Mesenchymal stem cell (in vitro differentiated cells and primary cell): ENCODE results near the gene NEGR1.

Experiments used
- DNase-seq: peaks from one replicate; pipeline ENCODE4 v3.0.0-alpha.2; 2013
- H2AFZ ChIP-seq: one replicate; pipeline ENCODE4 v1.6.1; 2013; ENCODE audit warnings: low read depth, mild to moderate bottlenecking, control low read depth, inconsistent platforms, low read length, moderate library complexity
- H2AK5ac ChIP-seq: 2 replicates; pipeline ENCODE4 v1.6.1; 2013; ENCODE audit warnings: low read length, moderate library complexity, mild to moderate bottlenecking, inconsistent platforms; ENCODE audit not compliant: severe bottlenecking
- H2BK120ac ChIP-seq: one replicate; pipeline ENCODE4 v1.6.1; 2013; ENCODE audit warnings: low read depth, mild to moderate bottlenecking, inconsistent platforms, low read length, moderate library complexity
- H2BK12ac ChIP-seq, 2 experiments: one replicate each; pipeline ENCODE4 v1.6.1; 2013; ENCODE audit warnings: inconsistent platforms in 2 of 2, low read length in 2 of 2, mild to moderate bottlenecking in 2 of 2, moderate library complexity in 2 of 2, control low read depth in 1 of 2
- H2BK15ac ChIP-seq: one replicate; pipeline ENCODE4 v1.6.1; 2013; ENCODE audit warnings: mild to moderate bottlenecking, low read depth, inconsistent platforms; ENCODE audit not compliant: poor library complexity, severe bottlenecking
- H2BK5ac ChIP-seq: 2 replicates; pipeline ENCODE4 v1.6.1; 2013; ENCODE audit warnings: low read depth, mild to moderate bottlenecking, low read length, control low read depth, inconsistent platforms; ENCODE audit not compliant: poor library complexity, severe bottlenecking
- H3K14ac ChIP-seq, 2 experiments: one replicate each; pipeline ENCODE4 v1.6.1; 2013; ENCODE audit warnings: inconsistent platforms in 2 of 2, low read length in 2 of 2, control low read depth in 1 of 2, mild to moderate bottlenecking in 1 of 2, moderate library complexity in 1 of 2
- H3K18ac ChIP-seq, 2 experiments: one replicate each; pipeline ENCODE4 v1.6.1; 2013; ENCODE audit warnings: inconsistent platforms in 2 of 2, low read length in 2 of 2, control low read depth in 1 of 2, low read depth in 1 of 2, mild to moderate bottlenecking in 1 of 2
- H3K23ac ChIP-seq, 2 experiments: one replicate each; pipeline ENCODE4 v1.6.1; 2013; ENCODE audit warnings: inconsistent platforms in 2 of 2, low read length in 2 of 2, mild to moderate bottlenecking in 2 of 2, moderate library complexity in 2 of 2, control low read depth in 1 of 2
- H3K27ac ChIP-seq: 2 replicates; pipeline ENCODE4 v1.5.1; 2013; ENCODE audit warnings: mild to moderate bottlenecking, moderate library complexity, low read length, control low read depth, inconsistent platforms; ENCODE audit not compliant: poor library complexity, severe bottlenecking
- H3K27me3 ChIP-seq, 2 experiments: 2 replicates each; pipeline versions ENCODE4 v1.6.1 to v1.7.0; 2013; ENCODE audit warnings: low read length in 2 of 2, mild to moderate bottlenecking in 2 of 2, moderate library complexity in 2 of 2, control low read depth in 1 of 2, inconsistent platforms in 1 of 2; ENCODE audit not compliant: control insufficient read depth in 1 of 2, insufficient read depth in 1 of 2
- H3K36me3 ChIP-seq, 2 experiments: 2 replicates each; pipeline versions ENCODE4 v1.6.1 to v1.7.0; 2013; ENCODE audit warnings: low read length in 2 of 2, control low read depth in 1 of 2, inconsistent platforms in 1 of 2, low read depth in 1 of 2, mild to moderate bottlenecking in 1 of 2; ENCODE audit not compliant: insufficient read depth in 2 of 2, control insufficient read depth in 1 of 2
- H3K4ac ChIP-seq, 2 experiments: one replicate each; pipeline ENCODE4 v1.6.1; 2013; ENCODE audit warnings: inconsistent platforms in 2 of 2, low read length in 2 of 2, mild to moderate bottlenecking in 2 of 2, moderate library complexity in 2 of 2, control low read depth in 1 of 2, low read depth in 1 of 2
- H3K4me1 ChIP-seq: 2 replicates; pipeline ENCODE4 v1.6.1; 2013; ENCODE audit warnings: low read depth, low read length, control low read depth; ENCODE audit not compliant: control insufficient read depth, insufficient read depth
- H3K4me2 ChIP-seq: 2 replicates; pipeline ENCODE4 v1.6.1; 2013; ENCODE audit warnings: low read length, mild to moderate bottlenecking, inconsistent platforms; ENCODE audit not compliant: poor library complexity, severe bottlenecking
- H3K4me3 ChIP-seq, 2 experiments: 2 replicates each; pipeline versions ENCODE4 v1.5.1 to v1.7.0; 2013; ENCODE audit warnings: low read length in 2 of 2, mild to moderate bottlenecking in 2 of 2, control low read depth in 1 of 2, low read depth in 1 of 2; ENCODE audit not compliant: insufficient read depth in 1 of 2
- H3K79me1 ChIP-seq: replicated peaks from 2 replicates; pipeline ENCODE4 v1.6.1; 2013; ENCODE audit warnings: mild to moderate bottlenecking, control low read depth, low read length, inconsistent platforms; ENCODE audit not compliant: poor library complexity, severe bottlenecking
- H3K9ac ChIP-seq: 2 replicates; pipeline ENCODE4 v1.7.0; 2013; ENCODE audit warnings: mild to moderate bottlenecking, low read length, moderate library complexity
- H3K9me3 ChIP-seq: 2 replicates; pipeline ENCODE4 v1.7.0; 2013; ENCODE audit warnings: mild to moderate bottlenecking, low read length; ENCODE audit not compliant: control insufficient read depth
- H4K8ac ChIP-seq: one replicate; pipeline ENCODE4 v1.6.1; 2013; ENCODE audit warnings: inconsistent platforms, mild to moderate bottlenecking, low read length, moderate library complexity
- H4K91ac ChIP-seq: one replicate; pipeline ENCODE4 v1.6.1; 2013; ENCODE audit warnings: mild to moderate bottlenecking, low read length, inconsistent platforms
- whole genome bisulfite sequencing: methylation state at CpG from one replicate; pipeline ENCODE4 v1.1.7; 2013; ENCODE audit warnings: mixed read lengths; 5-methylcytosine and 5-hydroxymethylcytosine counted together

Gene NEGR1

DNA sequence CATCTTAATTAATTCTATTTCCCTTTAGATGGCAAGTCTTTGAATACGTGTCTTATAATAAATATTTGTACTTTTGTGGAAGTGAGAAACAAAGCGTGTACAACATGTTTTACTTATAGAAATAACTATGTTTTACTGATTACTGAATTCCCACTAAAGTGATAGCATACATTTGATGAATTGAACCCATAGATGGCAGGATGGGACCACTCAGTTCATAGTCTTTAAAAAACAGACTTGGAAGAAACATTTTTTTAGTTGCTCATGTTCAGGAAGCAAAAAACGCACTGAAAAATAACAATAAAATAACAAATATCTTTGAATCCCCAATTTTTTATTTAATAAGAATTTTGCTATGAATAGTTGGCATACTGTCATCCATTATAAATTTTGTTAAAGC lies 694.4 kb downstream of the NEGR1 start:
- H3K4ac ChIP-seq: no peak overlapping the region
- no peak overlapping the region for H2BK15ac ChIP-seq
- no peaks in the 10 kb centered on the region for H3K79me1 ChIP-seq
- no peak overlapping the region for H2BK120ac ChIP-seq
- H2BK12ac ChIP-seq: no peak overlapping the region
- no peak overlapping the region for H2AFZ ChIP-seq
- no peak overlapping the region for H4K8ac ChIP-seq
- no peak overlapping the region for H3K14ac ChIP-seq
- H3K36me3 ChIP-seq: no peaks in the 10 kb centered on the region
- no peak overlapping the region for H4K91ac ChIP-seq
- H3K9me3 ChIP-seq: no peaks in the 10 kb centered on the region
- H2AK5ac ChIP-seq: no peak overlapping the region
- H2BK5ac ChIP-seq: no peak overlapping the region
- no peaks in the 10 kb centered on the region for H3K4me1 ChIP-seq
- no peak overlapping the region for H3K18ac ChIP-seq
- no peak overlapping the region for H3K23ac ChIP-seq
- peak; percentile 5 for DNase-seq
- H3K9ac ChIP-seq: peak overlapping the region; percentile 32
- no peak overlapping the region for H3K4me2 ChIP-seq
- no peak overlapping the region for H3K27ac ChIP-seq
- H3K27me3 ChIP-seq: no peaks in the 10 kb centered on the region
- no peak overlapping the region for H3K4me3 ChIP-seq
- WGBS: no CpG with 5 or more reads among the region's 3 CpGs

DNA sequence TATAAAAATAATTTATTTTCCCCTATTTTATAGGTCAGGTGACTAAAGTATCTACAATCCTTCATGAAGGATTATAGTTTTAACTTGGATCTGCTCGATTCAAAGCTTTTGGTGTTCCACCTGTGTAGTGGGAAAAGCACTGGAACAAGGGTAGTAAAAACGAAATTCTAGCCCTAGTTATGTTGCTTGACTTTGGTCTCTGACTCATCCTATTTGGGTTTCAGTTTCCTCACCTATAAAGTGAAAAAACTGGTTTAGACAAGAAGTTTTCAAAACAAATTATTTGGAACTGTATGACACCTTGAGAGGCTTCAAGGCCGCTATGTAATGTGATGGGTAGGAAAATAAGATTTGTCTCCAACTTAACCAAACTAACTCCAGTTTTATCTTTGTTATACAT lies 696.3 kb downstream of the NEGR1 start:
- Histone ChIP-seq H4K8ac (no peak overlapping the region), H3K27ac (no peak overlapping the region), H3K36me3 (no peaks in the 10 kb centered on the region), H2BK15ac (no peak overlapping the region), H2BK12ac (no peak overlapping the region), H3K18ac (no peak overlapping the region), H4K91ac (no peak overlapping the region), H3K14ac (no peak overlapping the region), H2AFZ (no peak overlapping the region), H2BK120ac (no peak overlapping the region), H3K9ac (no peak overlapping the region), H2BK5ac (no peak overlapping the region), H3K27me3 (no peaks in the 10 kb centered on the region), H2AK5ac (no peak overlapping the region), H3K4me2 (no peak overlapping the region), H3K9me3 (no peaks in the 10 kb centered on the region), H3K23ac (no peak overlapping the region), H3K4ac (no peak overlapping the region), H3K79me1 (peaks cover 3% of the 10 kb centered on the region), H3K4me1 (no peaks in the 10 kb centered on the region), H3K4me3 (no peak overlapping the region)
- 63% methylated on average over 1 of the region's 3 CpGs for WGBS
- no peak for DNase-seq

GRCh38 chr1:71583756-71584155 lies 698.6 kb downstream of the NEGR1 start:
- Histone ChIP-seq H3K23ac (no peak overlapping the region), H3K4ac (no peak overlapping the region), H4K91ac (no peak overlapping the region), H2BK120ac (no peak overlapping the region), H3K4me3 (no peak overlapping the region), H3K9ac (no peak overlapping the region), H2BK12ac (no peak overlapping the region), H3K18ac (no peak overlapping the region), H3K27me3 (no peaks in the 10 kb centered on the region), H3K27ac (no peak overlapping the region), H3K36me3 (no peaks in the 10 kb centered on the region), H2AK5ac (no peak overlapping the region), H2AFZ (no peak overlapping the region), H3K14ac (no peak overlapping the region), H2BK5ac (no peak overlapping the region), H3K79me1 (peaks cover 3% of the 10 kb centered on the region), H2BK15ac (no peak overlapping the region), H3K9me3 (no peaks in the 10 kb centered on the region), H3K4me2 (no peak overlapping the region), H3K4me1 (no peaks in the 10 kb centered on the region), H4K8ac (no peak overlapping the region)
- WGBS: no CpG with 5 or more reads among the region's 2 CpGs
- no peak for DNase-seq

- Histone ChIP-seq H3K36me3 (no peaks in the 10 kb centered on the region), H3K79me1 (peaks cover 3% of the 10 kb centered on the region), H3K9ac (no peak overlapping the region)
Observed at GRCh38 chr1:71582673-71583072, 699.7 kb downstream of the NEGR1 start.

More at GRCh38 chr1:71582673-71583072, 699.7 kb downstream of the NEGR1 start:
- Histone ChIP-seq H4K91ac (no peak overlapping the region), H3K4me2 (no peak overlapping the region), H3K23ac (no peak overlapping the region), H3K4me1 (no peaks in the 10 kb centered on the region), H2AFZ (no peak overlapping the region), H4K8ac (no peak overlapping the region), H3K4me3 (no peak overlapping the region), H3K18ac (no peak overlapping the region), H3K14ac (no peak overlapping the region), H2BK5ac (no peak overlapping the region), H3K27me3 (no peaks in the 10 kb centered on the region), H2BK120ac (no peak overlapping the region), H2BK12ac (no peak overlapping the region), H3K4ac (no peak overlapping the region), H2AK5ac (no peak overlapping the region), H3K9me3 (no peaks in the 10 kb centered on the region), H3K27ac (no peak overlapping the region), H2BK15ac (no peak overlapping the region)
- DNase-seq: no peak
- WGBS: 88% methylated on average over 3 of the region's 3 CpGs
